CD4-positive, alpha-beta memory T cell (primary cell): ENCODE measurements around the gene CFAP157. TPM values are rescaled to one million over a fixed set of nuclear protein-coding genes. Genes with fewer than 3 reads are reported as not detected.

Experiments
- CTCF ChIA-PET: fragments of 350-600 bp; sonication (Branson Sonifier 250); formaldehyde crosslinking; loops from one replicate; lab custom pipeline; 2021; ENCODE audit warnings: inconsistent platforms; ENCODE audit not compliant: partially characterized antibody; lab: Charles Lee
- POLR2A ChIA-PET: fragments of 350-600 bp; sonication (Branson Sonifier 250); formaldehyde crosslinking; loops from one replicate; lab custom pipeline; 2021; ENCODE audit not compliant: partially characterized antibody; lab: Charles Lee
- DNase-seq, 5 donors: peaks; one replicate each; pipeline versions ENCODE4 v3.0.0 to v3.0.0-alpha.2; 2020 to 2022; ENCODE audit warnings: mixed read lengths in 1 of 5
- H3K27ac ChIP-seq: one replicate; pipeline ENCODE4 v1.7.0; 2013; ENCODE audit warnings: low read depth, low read length
- H3K27me3 ChIP-seq: 2 replicates; pipeline ENCODE4 v1.7.0; 2013; ENCODE audit warnings: mild to moderate bottlenecking, low read length, moderate library complexity; ENCODE audit not compliant: insufficient read depth
- H3K36me3 ChIP-seq: 2 replicates; pipeline ENCODE4 v1.7.0; 2013; ENCODE audit warnings: mild to moderate bottlenecking, low read length, moderate library complexity; ENCODE audit not compliant: insufficient read depth
- H3K4me1 ChIP-seq: 2 replicates; pipeline ENCODE4 v1.7.0; 2013; ENCODE audit warnings: mild to moderate bottlenecking, low read length, moderate library complexity; ENCODE audit not compliant: insufficient read depth
- H3K4me3 ChIP-seq, 2 donors: one replicate each; pipeline ENCODE4 v1.7.0; 2013; ENCODE audit warnings: low read length in 2 of 2, mild to moderate bottlenecking in 1 of 2
- H3K9me3 ChIP-seq, 2 donors: one replicate each; pipeline ENCODE4 v1.7.0; 2013; ENCODE audit warnings: low read length in 2 of 2, control low read depth in 1 of 2; ENCODE audit not compliant: control insufficient read depth in 1 of 2
- H3K27ac Mint-ChIP-seq, 7 donors: one replicate each; pipeline ENCODE4 v1.8.0; 2020 to 2021; ENCODE audit warnings: mixed read lengths in 7 of 7, mild to moderate bottlenecking in 6 of 7, inconsistent platforms in 3 of 7, moderate library complexity in 3 of 7
- H3K27me3 Mint-ChIP-seq, 2 donors: one replicate each; pipeline ENCODE4 v1.8.0; 2020 to 2021; ENCODE audit warnings: mixed read lengths in 2 of 2
- H3K36me3 Mint-ChIP-seq, 2 donors: one replicate each; pipeline ENCODE4 v1.8.0; 2020 to 2021; ENCODE audit warnings: mixed read lengths in 2 of 2, inconsistent platforms in 1 of 2, mild to moderate bottlenecking in 1 of 2
- H3K4me1 Mint-ChIP-seq, 4 donors: one replicate each; pipeline ENCODE4 v1.8.0; 2020 to 2021; ENCODE audit warnings: mixed read lengths in 4 of 4, mild to moderate bottlenecking in 1 of 4
- H3K4me3 Mint-ChIP-seq, 8 donors: one replicate each; pipeline ENCODE4 v1.8.0; 2020 to 2021; ENCODE audit warnings: mixed read lengths in 8 of 8, mild to moderate bottlenecking in 7 of 8, moderate library complexity in 6 of 8, inconsistent platforms in 3 of 8
- H3K9me3 Mint-ChIP-seq, 8 donors: one replicate each; pipeline ENCODE4 v1.8.0; 2020 to 2021; ENCODE audit warnings: mixed read lengths in 8 of 8, mild to moderate bottlenecking in 5 of 8, inconsistent platforms in 3 of 8, moderate library complexity in 1 of 8
- intact Hi-C: fragments of 100-400 bp; cut with micrococcal nuclease; formaldehyde crosslinking; loops from one replicate; pipeline ENCODE4 v1.15.1; 2023
- polyA plus RNA-seq, 2 donors: library from polyadenylated mRNA; unstranded; fragments of 300-500 nt; fragmentation: Illumina TruSeq; gene quantifications; one replicate each; pipeline ENCODE4 v1.2.3, GENCODE V29; 2021
- total RNA-seq, 2 experiments: library from RNA; stranded (reverse); gene quantifications; one replicate each; pipeline ENCODE4 v1.2.3, GENCODE V29; 2021

The CFAP157 gene
- total and polyA plus RNA-seq, 4 experiments from 2014 or later: 0.14 to 0.25 (median 0.22) TPM; not detected in 1

DNA sequence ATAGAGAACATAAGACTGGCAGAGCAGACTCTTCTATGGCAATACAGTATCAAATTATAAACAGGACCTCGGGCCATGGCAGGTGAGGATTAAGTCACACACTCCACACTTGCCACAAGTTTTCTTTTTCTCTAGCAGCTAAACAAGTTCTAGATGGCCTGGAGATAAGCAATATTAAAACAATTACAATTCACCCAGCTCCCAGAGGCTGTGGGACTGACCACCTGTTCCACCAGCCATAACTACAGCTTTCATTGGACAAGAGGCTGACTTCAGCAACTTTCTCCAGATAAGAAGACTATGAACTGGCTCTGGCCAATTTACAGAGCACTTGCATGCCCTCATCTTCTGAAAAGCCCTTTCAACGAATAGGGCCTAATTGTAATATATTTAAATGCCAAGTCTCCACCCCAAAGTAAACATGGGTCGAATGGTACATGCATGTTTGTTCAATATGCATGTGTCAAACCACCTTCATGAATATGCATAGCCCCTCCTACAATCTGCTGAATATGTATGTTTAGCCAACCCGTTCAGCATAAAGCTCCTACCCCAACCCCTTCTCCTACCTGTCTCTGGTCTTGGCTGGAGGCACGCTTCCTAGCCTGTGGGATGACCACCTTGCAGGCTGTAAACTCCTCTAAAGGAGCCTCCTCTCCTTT, 6.1 kb upstream of the CFAP157 start:
- H3K9me3 Mint-ChIP-seq: no peaks in the 10 kb centered on the region
- Histone ChIP-seq H3K36me3 (no peaks in the 10 kb centered on the region), H3K9me3 (no peaks in the 10 kb centered on the region), H3K27ac (no peak overlapping the region), H3K4me1 (peaks cover 7% of the 10 kb centered on the region), H3K4me3 (no peak overlapping the region), H3K27me3 (no peaks in the 10 kb centered on the region)
- ChIA-PET CTCF (interaction anchor here (1.2 to 1.6 kb wide), 3 partner anchors 16 to 110 kb away, joined by 3 to 4 read pairs (median 3); partner anchors contain the start of gene TOR2A), POLR2A (no interaction called here)
- H3K4me1 Mint-ChIP-seq: peaks cover 5 to 18% (median 10%) of the 10 kb centered on the region in 4 donors
- peaks cover 0 to 2% of the 10 kb centered on the region in 2 donors for H3K27me3 Mint-ChIP-seq
- intact Hi-C loops: no loop called here
- DNase-seq: no peak
- no peaks in the 10 kb centered on the region for H3K36me3 Mint-ChIP-seq
- peak overlapping the region in 1 of 7 donors; percentile 37 for H3K27ac Mint-ChIP-seq
- H3K4me3 Mint-ChIP-seq: peak overlapping the region in 2 of 8 donors; percentile 36 to 38

DNA sequence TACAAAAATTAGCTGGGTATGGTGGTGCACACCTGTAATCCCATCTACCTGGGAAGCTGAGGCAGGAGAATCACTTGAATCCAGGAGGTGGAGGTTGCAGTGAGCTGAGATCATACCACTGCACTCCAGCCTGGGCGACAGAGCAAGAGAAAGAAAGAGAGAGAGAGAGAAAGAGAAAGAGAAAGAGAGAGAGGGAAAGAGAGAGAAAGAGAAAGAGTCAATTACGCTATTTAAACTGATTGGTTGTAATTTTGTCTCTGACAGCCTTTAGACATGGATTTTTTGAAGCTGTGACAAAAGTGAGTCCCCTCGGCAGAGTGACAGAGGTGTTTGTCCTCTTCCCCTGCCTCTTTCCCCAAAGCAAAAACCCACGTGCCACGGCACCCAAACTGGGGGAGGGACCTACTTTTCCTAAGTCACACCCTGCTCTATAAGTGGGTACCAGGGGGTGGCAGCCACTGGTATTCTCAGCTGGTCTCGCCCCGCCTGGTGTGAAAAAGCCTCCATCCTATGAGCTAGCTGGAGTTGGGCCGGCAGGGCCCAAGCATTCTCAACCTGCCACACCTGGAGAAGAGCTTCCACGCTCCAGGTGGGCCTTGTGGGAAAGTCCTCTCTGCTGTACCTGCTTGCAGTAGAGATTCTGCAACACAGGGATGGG, 3.4 kb upstream of the CFAP157 start:
- Mint-ChIP-seq H3K36me3 (no peaks in the 10 kb centered on the region), H3K4me3 (no peak overlapping the region), H3K27me3 (peaks cover 0 to 2% of the 10 kb centered on the region in 2 donors), H3K4me1 (peaks cover 10 to 32% (median 16%) of the 10 kb centered on the region in 4 donors), H3K9me3 (peaks cover 0 to 1% (median 0%) of the 10 kb centered on the region in 8 donors), H3K27ac (peak overlapping the region in 1 of 7 donors; percentile 69)
- ChIA-PET CTCF (interaction anchor here (0.7 kb wide), 1 partner anchor 78 kb away, joined by 3 read pairs; no protein-coding TSS in a partner anchor), POLR2A (interaction anchor here (1.0 to 1.6 kb wide), 2 partner anchors 11 to 13 kb away, joined by 3 to 5 read pairs; partner anchors contain the start of genes PTRH1 and TTC16)
- intact Hi-C loops: no loop called here
- H3K27ac ChIP-seq: no peak overlapping the region
- no peaks in the 10 kb centered on the region for H3K36me3 ChIP-seq
- peaks cover 16% of the 10 kb centered on the region for H3K4me1 ChIP-seq
- no peaks in the 10 kb centered on the region for H3K9me3 ChIP-seq
- H3K27me3 ChIP-seq: no peaks in the 10 kb centered on the region
- H3K4me3 ChIP-seq: no peak overlapping the region
- DNase-seq: no peak

DNA sequence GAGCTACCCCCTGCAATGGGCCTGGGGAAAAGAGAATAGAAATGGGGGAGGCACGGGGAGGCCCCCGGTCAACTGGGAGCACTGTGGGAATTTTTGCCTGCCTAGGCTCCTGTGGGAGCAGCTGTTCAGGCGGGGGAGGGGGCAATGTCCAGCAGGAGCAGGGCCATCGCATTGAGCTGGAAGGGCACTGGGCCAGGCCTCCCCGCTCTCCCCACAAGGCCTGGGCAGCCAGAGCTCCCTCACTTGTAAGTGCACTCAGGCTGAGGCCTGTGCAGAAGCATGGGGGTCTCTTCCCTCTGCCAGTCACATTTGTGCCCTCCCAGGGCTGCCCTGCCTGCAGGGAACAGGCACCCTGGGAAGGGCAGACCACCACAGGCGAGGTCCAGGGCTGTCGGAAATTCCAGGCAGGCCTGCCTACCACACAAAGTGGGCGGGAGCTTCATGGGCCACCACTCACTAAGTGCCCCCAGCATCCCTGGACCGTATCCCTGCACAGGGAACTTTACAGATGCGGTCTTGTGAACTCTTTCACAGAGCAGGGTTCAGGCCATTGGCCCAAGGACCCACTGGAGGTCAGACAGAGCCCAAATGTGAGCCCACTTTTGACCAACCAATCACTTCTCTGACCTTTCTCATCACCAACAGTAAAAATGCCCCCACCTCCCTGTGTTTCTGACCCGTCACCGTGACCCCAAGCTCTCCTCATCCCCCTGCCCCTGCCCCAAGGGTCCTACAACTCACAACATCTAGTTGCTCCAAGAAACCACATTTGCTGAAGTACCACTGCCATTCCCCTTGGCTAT, 1.0 kb upstream of the CFAP157 start:
- DNase-seq: no peak
- no peak overlapping the region for H3K4me3 Mint-ChIP-seq
- H3K36me3 ChIP-seq: no peaks in the 10 kb centered on the region
- no peaks in the 10 kb centered on the region for H3K9me3 ChIP-seq
- ChIA-PET POLR2A (no interaction called here), CTCF (interaction anchor here (0.9 to 1.6 kb wide), 3 partner anchors 29 to 180 kb away, joined by 3 to 5 read pairs (median 4); partner anchors contain the start of gene TOR2A)
- H3K27ac ChIP-seq: no peak overlapping the region
- no peaks in the 10 kb centered on the region for H3K27me3 ChIP-seq
- peaks cover 7 to 21% (median 13%) of the 10 kb centered on the region in 4 donors for H3K4me1 Mint-ChIP-seq
- peaks cover 0 to 1% (median 0%) of the 10 kb centered on the region in 8 donors for H3K9me3 Mint-ChIP-seq
- peak overlapping the region in 1 of 7 donors; percentile 42 for H3K27ac Mint-ChIP-seq
- intact Hi-C loops: no loop called here
- no peaks in the 10 kb centered on the region for H3K27me3 Mint-ChIP-seq
- no peaks in the 10 kb centered on the region for H3K36me3 Mint-ChIP-seq
- H3K4me1 ChIP-seq: peaks cover 12% of the 10 kb centered on the region
- H3K4me3 ChIP-seq: no peak overlapping the region

DNA sequence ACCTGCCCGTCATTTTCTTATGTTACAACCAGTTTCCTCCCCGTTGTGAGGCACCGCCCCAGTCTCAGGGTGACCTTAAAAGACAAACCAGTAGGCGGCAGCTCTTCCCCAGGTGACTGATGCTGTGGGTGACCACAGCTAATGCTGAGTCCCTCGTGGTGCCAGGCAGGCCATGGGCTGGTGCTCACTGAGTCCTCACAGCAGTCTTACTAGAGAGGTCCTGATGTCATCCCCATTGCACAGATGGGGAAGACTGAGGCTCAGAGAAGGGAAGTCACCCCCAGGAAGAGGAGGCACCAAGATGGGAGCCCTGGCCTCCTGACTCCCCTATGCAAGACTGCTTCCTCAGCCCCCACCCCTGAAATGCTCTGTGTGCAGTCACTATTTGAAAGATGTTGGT, 978 bp downstream of the CFAP157 start:
- no peak overlapping the region for H3K27ac ChIP-seq
- no peaks in the 10 kb centered on the region for H3K9me3 ChIP-seq
- POLR2A ChIA-PET: interaction anchor here (1.0 to 1.7 kb wide), 2 partner anchors 8 to 27 kb away, joined by 3 to 7 read pairs; partner anchors contain the start of genes PTRH1, TOR2A and TTC16
- peaks cover 22% of the 10 kb centered on the region for H3K4me1 ChIP-seq
- no peak overlapping the region for H3K4me3 ChIP-seq
- peak; percentile 42 to 60 (median 59) for DNase-seq
- Mint-ChIP-seq H3K4me1 (peaks cover 12 to 30% (median 22%) of the 10 kb centered on the region in 4 donors), H3K36me3 (no peaks in the 10 kb centered on the region), H3K27ac (peak overlapping the region in 4 of 7 donors; percentile 21 to 74 (median 61)), H3K4me3 (no peak overlapping the region), H3K9me3 (peaks cover 0 to 1% (median 0%) of the 10 kb centered on the region in 8 donors), H3K27me3 (no peaks in the 10 kb centered on the region)
- H3K27me3 ChIP-seq: no peaks in the 10 kb centered on the region
- CTCF ChIA-PET: interaction anchor here (1.0 to 1.7 kb wide), 6 partner anchors 8 to 214 kb away, joined by 3 to 6 read pairs (median 4); partner anchors contain the start of genes PTRH1, TOR2A and TTC16
- H3K36me3 ChIP-seq: no peaks in the 10 kb centered on the region
- intact Hi-C loops: loop anchor here (1.0 kb wide), 1 partner anchor 27 kb away; no protein-coding TSS in a partner anchor

DNA sequence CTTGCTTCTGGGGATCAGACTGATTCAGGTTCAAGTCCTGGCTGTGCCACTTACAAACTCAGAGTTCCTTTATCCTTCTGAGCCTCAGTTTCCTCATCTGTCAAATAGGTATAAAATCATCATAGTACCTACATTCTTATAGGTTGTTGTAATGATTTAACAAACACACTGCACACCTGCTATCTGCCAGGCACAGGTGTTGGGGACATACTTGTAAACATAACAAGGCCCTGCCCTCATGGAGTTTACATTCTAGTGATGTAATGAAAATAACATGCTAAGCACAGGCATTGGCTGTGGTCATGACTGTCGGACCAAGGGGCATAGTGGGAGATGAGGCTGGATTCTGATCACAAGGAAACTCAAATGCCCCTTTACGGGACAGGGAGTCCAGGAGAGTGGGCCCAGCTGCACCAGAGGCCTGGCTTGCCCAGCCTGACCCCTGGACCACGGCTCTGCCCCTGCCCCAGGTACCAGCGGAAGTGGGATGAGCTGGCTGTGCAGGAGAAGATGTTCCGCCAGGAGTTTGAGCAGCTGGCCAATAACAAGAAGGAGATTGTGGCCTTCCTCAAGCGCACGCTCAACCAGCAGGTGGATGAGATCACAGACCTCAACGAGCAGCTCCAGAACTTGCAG, 2.3 kb downstream of the CFAP157 start:
- Histone ChIP-seq H3K9me3 (no peaks in the 10 kb centered on the region), H3K27ac (no peak overlapping the region), H3K4me1 (peaks cover 25% of the 10 kb centered on the region), H3K4me3 (no peak overlapping the region), H3K36me3 (no peaks in the 10 kb centered on the region), H3K27me3 (no peaks in the 10 kb centered on the region)
- no peak overlapping the region for H3K4me3 Mint-ChIP-seq
- H3K27ac Mint-ChIP-seq: no peak overlapping the region
- H3K9me3 Mint-ChIP-seq: peaks cover 0 to 1% (median 0%) of the 10 kb centered on the region in 8 donors
- no peaks in the 10 kb centered on the region for H3K27me3 Mint-ChIP-seq
- POLR2A ChIA-PET: interaction anchor here (1.7 kb wide), 1 partner anchor 26 kb away, joined by 7 read pairs; the partner anchor contains the start of gene TOR2A
- DNase-seq: no peak
- CTCF ChIA-PET: interaction anchor here (1.2 to 3.4 kb wide), 5 partner anchors 24 to 212 kb away, joined by 3 to 19 read pairs (median 5); partner anchors contain the start of gene TOR2A
- no peaks in the 10 kb centered on the region for H3K36me3 Mint-ChIP-seq
- intact Hi-C loops: no loop called here
- peaks cover 12 to 35% (median 22%) of the 10 kb centered on the region in 4 donors for H3K4me1 Mint-ChIP-seq

DNA sequence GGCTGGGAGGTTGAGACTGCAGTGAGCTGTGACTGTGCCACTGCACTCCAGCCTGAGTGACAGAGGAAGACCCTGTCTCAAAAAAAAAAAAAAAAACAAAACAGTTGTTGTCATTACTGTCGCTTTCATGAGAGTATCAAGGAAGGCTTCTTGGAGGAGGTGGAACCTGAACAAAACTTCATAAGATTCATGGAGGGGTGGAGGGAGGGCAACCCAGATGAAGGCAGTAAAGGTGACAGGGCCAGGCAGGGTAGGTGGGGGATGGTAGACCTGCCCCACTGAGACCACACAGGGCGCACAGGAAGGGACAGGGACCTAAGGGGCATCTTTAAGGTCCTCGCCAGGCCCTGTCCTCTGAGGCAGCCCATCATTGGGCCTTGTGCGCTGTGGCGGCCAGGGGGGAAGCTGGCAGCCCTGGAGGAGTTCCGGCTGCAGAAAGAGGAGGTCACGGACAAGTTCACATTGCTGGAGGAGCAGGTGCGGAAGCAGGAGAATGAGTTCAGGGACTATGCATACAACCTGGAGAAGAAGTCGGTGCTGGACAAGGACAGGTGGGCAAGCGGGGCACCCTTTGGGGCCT, 3.5 kb downstream of the CFAP157 start:
- Histone ChIP-seq H3K9me3 (no peaks in the 10 kb centered on the region), H3K36me3 (no peaks in the 10 kb centered on the region), H3K27ac (no peak overlapping the region), H3K27me3 (no peaks in the 10 kb centered on the region), H3K4me3 (no peak overlapping the region), H3K4me1 (peaks cover 31% of the 10 kb centered on the region)
- no peaks in the 10 kb centered on the region for H3K27me3 Mint-ChIP-seq
- no peak for DNase-seq
- H3K4me3 Mint-ChIP-seq: peak overlapping the region in 1 of 8 donors; percentile 69
- H3K9me3 Mint-ChIP-seq: peaks cover 0 to 1% (median 0%) of the 10 kb centered on the region in 8 donors
- H3K36me3 Mint-ChIP-seq: peaks cover 0 to under 1% of the 10 kb centered on the region in 2 donors
- H3K27ac Mint-ChIP-seq: peak overlapping the region in 2 of 7 donors; percentile 0 to 64
- peaks cover 14 to 39% (median 25%) of the 10 kb centered on the region in 4 donors for H3K4me1 Mint-ChIP-seq
- CTCF ChIA-PET: interaction anchor here (1.2 to 3.4 kb wide), 3 partner anchors 24 to 160 kb away, joined by 3 to 19 read pairs (median 5); partner anchors contain the start of gene TOR2A
- POLR2A ChIA-PET: interaction anchor here (1.1 to 1.8 kb wide), 2 partner anchors 24 to 75 kb away, joined by 3 to 4 read pairs; partner anchors contain the start of gene CDK9
- intact Hi-C loops: no loop called here
